ENCODE results near the gene HEATR1. TPM values are rescaled to one million over a fixed set of nuclear protein-coding genes. Genes with fewer than 3 reads are reported as not detected.

HEATR1 gene
- total RNA-seq, 1 donor = 47.9 TPM

GRCh38 chr1:236543065-236543669 is 61.1 kb downstream of the HEATR1 start:
- no peak for DNase-seq (ENCODE audit: low read depth)
- H3K4me3 ChIP-seq (ENCODE audit: low read depth, low read length) = no peak overlapping the region
- TF ChIP-seq CTCF (IDR thresholded peaks at IDR 0.05; ENCODE audit: insufficient read depth, low read depth, low read length) = peak; percentile 3

- DNase-seq (ENCODE audit: low read depth) = no peak
Observed at GRCh38 chr1:236541710-236542109, 62.6 kb downstream of the HEATR1 start.

GRCh38 chr1:236540813-236541465 is 63.4 kb downstream of the HEATR1 start:
- no peak for DNase-seq (ENCODE audit: low read depth)
- no peak overlapping the region for H3K4me3 ChIP-seq (ENCODE audit: low read depth, low read length)
- no peak for TF ChIP-seq CTCF (IDR thresholded peaks at IDR 0.05; ENCODE audit: insufficient read depth, low read depth, low read length)

More at GRCh38 chr1:236541710-236542109, 62.6 kb downstream of the HEATR1 start:
- TF ChIP-seq CTCF (IDR thresholded peaks at IDR 0.05; ENCODE audit: insufficient read depth, low read depth, low read length) = no peak
- H3K4me3 ChIP-seq (ENCODE audit: low read depth, low read length) = no peak overlapping the region

- no peak for DNase-seq (ENCODE audit: low read depth)
- TF ChIP-seq CTCF (IDR thresholded peaks at IDR 0.05; ENCODE audit: insufficient read depth, low read depth, low read length) = no peak
- no peak overlapping the region for H3K4me3 ChIP-seq (ENCODE audit: low read depth, low read length)
Observed at GRCh38 chr1:236536540-236536939, 67.8 kb downstream of the HEATR1 start.

GRCh38 chr1:236535662-236536161 is 68.6 kb downstream of the HEATR1 start:
- TF ChIP-seq CTCF (IDR thresholded peaks at IDR 0.05; ENCODE audit: insufficient read depth, low read depth, low read length) = no peak
- H3K4me3 ChIP-seq (ENCODE audit: low read depth, low read length) = no peak overlapping the region
- no peak for DNase-seq (ENCODE audit: low read depth)

GRCh38 chr1:236535190-236535589 is 69.1 kb downstream of the HEATR1 start:
- DNase-seq (ENCODE audit: low read depth) = no peak
- H3K4me3 ChIP-seq (ENCODE audit: low read depth, low read length) = no peak overlapping the region
- no peak for TF ChIP-seq CTCF (IDR thresholded peaks at IDR 0.05; ENCODE audit: insufficient read depth, low read depth, low read length)
